Osteoblast (primary cell): ENCODE results near the gene MACROH2A2. TPM values are rescaled to one million over a fixed set of nuclear protein-coding genes. Genes with fewer than 3 reads are reported as not detected.

Experiments
- DNase-seq: peaks from one replicate; pipeline ENCODE4 v3.0.0; 2011; ENCODE audit warnings: low spot score, mixed read lengths; ENCODE audit not compliant: insufficient read length; ENCODE audit errors: missing footprints
- H2AFZ ChIP-seq: 2 replicates; pipeline ENCODE4 v1.6.0; 2011; ENCODE audit warnings: mild to moderate bottlenecking, low read length
- H3K27ac ChIP-seq: 2 replicates; pipeline ENCODE4 v1.5.1; 2011; ENCODE audit warnings: mild to moderate bottlenecking, low read depth, low read length, moderate library complexity
- H3K27me3 ChIP-seq: 2 replicates; pipeline ENCODE4 v1.6.0; 2012; ENCODE audit warnings: mild to moderate bottlenecking, control low read depth, inconsistent platforms, low read length, moderate library complexity; ENCODE audit not compliant: insufficient read depth
- H3K36me3 ChIP-seq: 2 replicates; pipeline ENCODE4 v1.5.1; 2011; ENCODE audit warnings: mild to moderate bottlenecking, low read length, control low read depth, moderate library complexity; ENCODE audit not compliant: insufficient read depth
- H3K4me1 ChIP-seq: 2 replicates; pipeline ENCODE4 v1.5.1; 2011; ENCODE audit warnings: mild to moderate bottlenecking, low read length, control low read depth, moderate library complexity; ENCODE audit not compliant: insufficient read depth
- H3K4me2 ChIP-seq: 2 replicates; pipeline ENCODE4 v1.6.0; 2011; ENCODE audit warnings: mild to moderate bottlenecking, low read length; ENCODE audit not compliant: insufficient read depth
- H3K4me3 ChIP-seq: fragments of 200-600 bp; sonication (generic); 3 replicates; pipeline ENCODE4 v1.5.1; 2012; ENCODE audit warnings: mild to moderate bottlenecking, low read length, inconsistent platforms; ENCODE audit not compliant: insufficient read depth
- H3K79me2 ChIP-seq: 2 replicates; pipeline ENCODE4 v1.6.0; 2012; ENCODE audit warnings: mild to moderate bottlenecking, low read length, control low read depth, inconsistent platforms; ENCODE audit not compliant: insufficient read depth
- H3K9me3 ChIP-seq: 2 replicates; pipeline ENCODE4 v1.5.1; 2011; ENCODE audit warnings: low read depth, low read length, control low read depth
- H4K20me1 ChIP-seq: 2 replicates; pipeline ENCODE4 v1.6.0; 2012; ENCODE audit warnings: mild to moderate bottlenecking, low read length, control low read depth; ENCODE audit not compliant: insufficient read depth
- total RNA-seq: library from RNA; depleted of rRNA; stranded (reverse); fragments of >200 nt; gene quantifications from 2 replicates; pipeline ENCODE4 v1.2.3, GENCODE V29; 2012
- TF ChIP-seq, protein P1 (sequence below): IDR thresholded peaks from 2 replicates; pipeline ENCODE4 v1.5.1; 2011; ENCODE audit warnings: mild to moderate bottlenecking, low read depth, low read length, moderate library complexity; ENCODE audit errors: extremely low read depth

The MACROH2A2 gene
- total RNA-seq, 1 donor, result 13.8 TPM

DNA sequence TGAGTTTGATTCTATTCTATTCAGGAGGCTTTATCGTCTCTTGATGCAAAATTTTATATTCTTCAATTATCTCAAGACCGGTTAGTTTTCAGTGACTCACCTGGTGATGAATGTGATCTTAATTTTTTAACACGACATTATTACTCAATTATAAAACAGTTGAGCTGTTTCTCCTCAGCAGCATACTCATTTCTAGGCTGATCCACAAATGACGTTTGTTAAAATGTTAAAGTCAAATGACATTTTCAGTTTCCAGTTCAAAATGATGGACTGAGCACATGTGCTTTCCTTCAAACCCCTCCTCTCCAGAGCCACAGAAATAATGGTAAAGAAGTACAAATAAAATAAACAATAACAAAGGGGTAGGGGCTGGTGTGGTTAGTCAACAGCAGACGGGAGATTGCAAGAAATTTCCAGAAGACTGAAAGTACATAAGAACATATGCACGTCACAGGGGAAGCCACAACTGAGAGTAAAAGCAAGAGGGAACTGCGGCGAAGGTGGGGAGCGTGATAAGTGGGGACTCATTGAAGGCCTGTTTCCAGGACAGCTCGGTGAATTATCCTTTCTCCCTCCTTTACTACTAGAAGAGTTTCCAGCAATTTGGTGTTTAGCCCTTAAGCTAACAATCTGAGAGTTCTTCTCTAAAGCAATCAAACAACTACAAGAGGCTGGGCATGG lies 10.9 kb downstream of the MACROH2A2 start:
- Histone ChIP-seq H3K4me2 (no peak overlapping the region), H3K36me3 (no peaks in the 10 kb centered on the region), H2AFZ (no peak overlapping the region), H3K79me2 (no peaks in the 10 kb centered on the region), H4K20me1 (no peaks in the 10 kb centered on the region), H3K9me3 (no peaks in the 10 kb centered on the region), H3K27me3 (no peaks in the 10 kb centered on the region), H3K4me3 (no peak overlapping the region), H3K27ac (no peak overlapping the region), H3K4me1 (no peaks in the 10 kb centered on the region)
- DNase-seq, result no peak
- TF ChIP-seq, protein P1, sequence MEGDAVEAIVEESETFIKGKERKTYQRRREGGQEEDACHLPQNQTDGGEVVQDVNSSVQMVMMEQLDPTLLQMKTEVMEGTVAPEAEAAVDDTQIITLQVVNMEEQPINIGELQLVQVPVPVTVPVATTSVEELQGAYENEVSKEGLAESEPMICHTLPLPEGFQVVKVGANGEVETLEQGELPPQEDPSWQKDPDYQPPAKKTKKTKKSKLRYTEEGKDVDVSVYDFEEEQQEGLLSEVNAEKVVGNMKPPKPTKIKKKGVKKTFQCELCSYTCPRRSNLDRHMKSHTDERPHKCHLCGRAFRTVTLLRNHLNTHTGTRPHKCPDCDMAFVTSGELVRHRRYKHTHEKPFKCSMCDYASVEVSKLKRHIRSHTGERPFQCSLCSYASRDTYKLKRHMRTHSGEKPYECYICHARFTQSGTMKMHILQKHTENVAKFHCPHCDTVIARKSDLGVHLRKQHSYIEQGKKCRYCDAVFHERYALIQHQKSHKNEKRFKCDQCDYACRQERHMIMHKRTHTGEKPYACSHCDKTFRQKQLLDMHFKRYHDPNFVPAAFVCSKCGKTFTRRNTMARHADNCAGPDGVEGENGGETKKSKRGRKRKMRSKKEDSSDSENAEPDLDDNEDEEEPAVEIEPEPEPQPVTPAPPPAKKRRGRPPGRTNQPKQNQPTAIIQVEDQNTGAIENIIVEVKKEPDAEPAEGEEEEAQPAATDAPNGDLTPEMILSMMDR, result no peak

DNA sequence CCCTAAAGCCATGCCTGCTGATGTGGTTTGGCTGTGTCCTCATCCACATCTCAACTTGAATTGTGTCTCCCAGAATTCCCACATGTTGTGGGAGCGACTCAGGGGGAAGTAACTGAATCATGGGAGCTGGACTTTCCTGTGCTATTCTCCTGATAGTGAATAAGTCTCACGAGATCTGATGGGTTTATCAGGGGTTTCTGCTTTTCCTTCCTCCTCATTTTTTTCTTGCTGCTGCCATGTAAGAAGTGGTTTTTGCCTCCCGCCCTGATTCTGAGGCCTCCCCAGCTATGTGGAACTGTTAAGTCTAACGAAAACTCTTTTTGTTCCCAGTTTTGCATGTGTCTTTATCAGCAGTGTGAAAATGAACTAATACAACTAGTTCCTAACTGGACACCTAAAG lies 11.8 kb downstream of the MACROH2A2 start:
- Histone ChIP-seq H3K9me3 (no peaks in the 10 kb centered on the region), H3K27ac (no peak overlapping the region), H3K36me3 (no peaks in the 10 kb centered on the region), H3K4me1 (no peaks in the 10 kb centered on the region), H3K4me3 (no peak overlapping the region), H4K20me1 (no peaks in the 10 kb centered on the region), H3K27me3 (no peaks in the 10 kb centered on the region), H2AFZ (no peak overlapping the region), H3K79me2 (no peaks in the 10 kb centered on the region), H3K4me2 (no peak overlapping the region)
- no peak for DNase-seq
- TF ChIP-seq, protein P1, result no peak

DNA sequence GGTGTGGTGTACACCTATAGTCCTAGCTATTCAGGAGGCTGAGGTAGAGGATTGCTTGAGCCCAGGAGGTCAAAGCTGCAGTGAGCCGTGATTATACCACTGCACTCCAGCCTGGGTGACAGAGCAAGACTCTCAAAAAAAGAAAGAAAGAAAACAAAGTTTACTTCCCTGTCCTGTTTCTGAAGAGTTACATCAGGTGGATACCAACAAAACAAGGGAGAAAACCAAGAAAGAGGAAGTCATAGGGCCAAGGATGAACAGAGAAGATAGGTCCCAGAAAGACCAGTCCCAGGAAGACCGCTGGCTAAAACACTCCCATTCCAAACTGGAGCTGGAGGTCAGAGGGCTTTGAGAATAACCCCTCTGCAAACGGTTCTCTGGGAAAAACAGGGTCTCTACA lies 13.5 kb downstream of the MACROH2A2 start:
- no peaks in the 10 kb centered on the region for H3K36me3 ChIP-seq
- no peak overlapping the region for H3K4me2 ChIP-seq
- H4K20me1 ChIP-seq, result peaks cover 8% of the 10 kb centered on the region
- H3K27ac ChIP-seq, result no peak overlapping the region
- H2AFZ ChIP-seq, result no peak overlapping the region
- no peaks in the 10 kb centered on the region for H3K79me2 ChIP-seq
- no peaks in the 10 kb centered on the region for H3K4me1 ChIP-seq
- DNase-seq, result no peak
- TF ChIP-seq, protein P1, result no peak
- no peak overlapping the region for H3K4me3 ChIP-seq
- no peaks in the 10 kb centered on the region for H3K27me3 ChIP-seq
- H3K9me3 ChIP-seq, result no peaks in the 10 kb centered on the region

DNA sequence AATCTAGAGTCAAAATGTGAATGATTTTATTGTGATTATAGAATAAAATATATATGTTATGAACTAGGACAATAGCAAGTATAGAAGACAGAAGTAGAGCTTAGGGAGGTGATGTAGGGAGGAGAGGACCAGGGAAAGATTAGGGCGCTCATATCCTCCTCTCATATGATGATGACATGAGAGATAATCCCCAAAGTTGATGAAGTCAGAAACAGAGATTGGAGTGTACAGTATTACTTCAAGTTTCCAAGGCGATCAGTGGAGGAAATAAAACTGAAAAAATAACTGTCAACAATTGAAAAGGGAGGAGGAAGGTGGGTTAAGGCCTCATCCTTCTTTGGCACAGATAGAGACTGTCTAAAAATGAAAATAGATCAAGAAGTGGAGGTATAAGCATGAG lies 14.9 kb downstream of the MACROH2A2 start:
- no peaks in the 10 kb centered on the region for H3K9me3 ChIP-seq
- no peaks in the 10 kb centered on the region for H3K4me1 ChIP-seq
- no peaks in the 10 kb centered on the region for H3K36me3 ChIP-seq
- H3K4me2 ChIP-seq, result no peak overlapping the region
- H4K20me1 ChIP-seq, result peaks cover 10% of the 10 kb centered on the region
- no peak overlapping the region for H3K27ac ChIP-seq
- no peak for DNase-seq
- no peaks in the 10 kb centered on the region for H3K79me2 ChIP-seq
- H3K27me3 ChIP-seq, result no peaks in the 10 kb centered on the region
- no peak overlapping the region for H3K4me3 ChIP-seq
- H2AFZ ChIP-seq, result no peak overlapping the region
- TF ChIP-seq, protein P1, result no peak
